Activated CD4-positive, alpha-beta T cell treated with anti-CD3 and anti-CD28 coated beads, Interleukin-2, amount 10 ng/mL, durations not matched to agents 24 days and 14 days (primary cell): ENCODE measurements around the gene HSPB9. TPM values are rescaled to one million over a fixed set of nuclear protein-coding genes. Genes with fewer than 3 reads are reported as not detected.
"Not testable (repeated sequence)": the region's sequence is repeated elsewhere in the genome, so short reads cannot be mapped to it uniquely, and the experiment has no call there.

Experiments
- DNase-seq: peaks from one replicate; pipeline ENCODE4 v3.0.0; 2022
- H3K27ac Mint-ChIP-seq: one replicate; pipeline ENCODE4 v1.8.0; 2022; ENCODE audit warnings: mild to moderate bottlenecking, mixed read lengths
- H3K27me3 Mint-ChIP-seq: one replicate; pipeline ENCODE4 v1.8.0; 2022; ENCODE audit warnings: mixed read lengths
- H3K36me3 Mint-ChIP-seq: one replicate; pipeline ENCODE4 v1.8.0; 2022; ENCODE audit warnings: low read depth, mild to moderate bottlenecking, mixed read lengths
- H3K4me1 Mint-ChIP-seq: one replicate; pipeline ENCODE4 v1.8.0; 2021; ENCODE audit warnings: mixed read lengths
- H3K4me3 Mint-ChIP-seq: one replicate; pipeline ENCODE4 v1.8.0; 2022; ENCODE audit warnings: mild to moderate bottlenecking, moderate library complexity, mixed read lengths
- H3K9me3 Mint-ChIP-seq: one replicate; pipeline ENCODE4 v1.8.0; 2021; ENCODE audit warnings: mixed read lengths
- intact Hi-C: fragments of 100-400 bp; cut with micrococcal nuclease; formaldehyde crosslinking; loops from one replicate; pipeline ENCODE4 v1.15.1; 2023
- total RNA-seq: library from RNA; stranded (reverse); gene quantifications from 2 replicates; pipeline ENCODE4 v1.2.3, GENCODE V29; 2022

Gene HSPB9
- total RNA-seq, 1 donor from 2014 or later, result not detected

DNA sequence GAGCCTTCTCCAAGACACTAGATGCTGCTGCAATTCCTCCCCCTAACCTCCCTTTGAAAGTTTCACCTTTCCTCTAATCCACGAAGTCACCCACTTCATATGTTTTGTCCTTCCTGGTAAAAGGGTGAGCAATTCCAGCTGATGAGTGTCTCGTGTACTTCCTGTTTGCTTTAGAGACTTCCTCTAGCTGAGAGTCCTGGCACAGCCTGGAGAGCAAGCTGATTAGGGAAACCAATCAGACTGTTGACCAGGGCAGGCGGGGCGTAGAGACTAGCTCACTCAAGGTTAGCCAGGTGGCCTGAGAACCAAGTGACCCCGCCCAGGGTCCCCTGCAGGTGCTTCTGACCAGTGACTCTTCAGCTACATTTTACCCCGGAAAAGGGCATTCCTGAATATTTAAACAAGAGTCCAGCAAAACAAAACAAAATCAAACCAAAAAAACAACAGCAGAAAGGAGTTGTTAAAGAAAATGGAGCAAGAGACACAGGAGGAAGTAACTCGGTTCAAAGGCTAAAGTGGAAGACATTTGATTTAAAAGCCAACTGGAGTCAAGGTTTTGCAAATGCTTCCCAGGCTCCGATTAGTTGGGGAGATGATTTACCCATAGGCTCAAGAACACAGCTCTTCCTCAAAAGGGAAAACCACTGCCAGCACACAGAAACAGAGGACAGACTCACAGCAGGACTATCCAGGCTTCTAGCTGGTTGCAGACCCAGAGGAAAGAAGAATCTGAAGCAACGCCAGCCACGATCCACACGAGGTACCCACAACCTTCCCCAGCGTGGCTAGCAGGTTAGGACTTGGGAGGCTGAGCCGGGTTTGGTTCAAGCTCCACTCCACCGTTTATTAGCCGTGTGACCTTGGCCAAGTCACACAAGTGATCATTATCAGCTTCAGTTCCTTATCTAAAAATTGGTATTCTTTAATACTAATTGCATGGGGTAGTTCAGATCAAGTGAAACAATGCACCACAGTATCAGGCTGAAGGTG lies 13.4 kb downstream of the HSPB9 start:
- no peaks in the 10 kb centered on the region for H3K27me3 Mint-ChIP-seq
- H3K4me1 Mint-ChIP-seq, result peaks cover 46% of the 10 kb centered on the region
- H3K27ac Mint-ChIP-seq, result peak overlapping the region; percentile 78
- no peaks in the 10 kb centered on the region for H3K9me3 Mint-ChIP-seq
- peaks cover 17% of the 10 kb centered on the region for H3K36me3 Mint-ChIP-seq
- H3K4me3 Mint-ChIP-seq, result peak overlapping the region; percentile 46
- no peak for DNase-seq
- intact Hi-C loops, result no loop called here

DNA sequence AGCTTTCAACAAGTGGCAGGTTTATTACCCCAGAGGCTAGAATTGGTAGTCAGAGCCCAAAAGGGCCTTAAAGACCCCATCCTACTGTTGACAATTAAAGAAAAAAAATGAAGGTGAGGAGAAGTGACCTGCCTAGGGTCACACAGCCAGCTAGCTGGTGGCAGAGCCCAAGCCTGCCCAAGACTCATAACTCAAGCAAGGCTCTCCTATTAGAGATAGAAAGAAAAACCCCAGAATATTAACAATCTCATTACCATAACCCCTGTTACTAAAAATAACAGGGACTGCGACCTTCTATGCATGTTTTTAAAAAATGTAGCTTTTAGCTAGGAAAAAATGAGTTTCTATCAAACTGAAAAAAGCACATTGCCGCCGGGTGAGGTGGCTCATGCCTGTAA lies 14.0 kb downstream of the HSPB9 start:
- Mint-ChIP-seq H3K4me3 (no peak overlapping the region), H3K4me1 (peaks cover 45% of the 10 kb centered on the region), H3K36me3 (peaks cover 21% of the 10 kb centered on the region), H3K9me3 (no peaks in the 10 kb centered on the region), H3K27me3 (no peaks in the 10 kb centered on the region), H3K27ac (peak overlapping the region; percentile 57)
- DNase-seq, result no peak
- intact Hi-C loops, result no loop called here

DNA sequence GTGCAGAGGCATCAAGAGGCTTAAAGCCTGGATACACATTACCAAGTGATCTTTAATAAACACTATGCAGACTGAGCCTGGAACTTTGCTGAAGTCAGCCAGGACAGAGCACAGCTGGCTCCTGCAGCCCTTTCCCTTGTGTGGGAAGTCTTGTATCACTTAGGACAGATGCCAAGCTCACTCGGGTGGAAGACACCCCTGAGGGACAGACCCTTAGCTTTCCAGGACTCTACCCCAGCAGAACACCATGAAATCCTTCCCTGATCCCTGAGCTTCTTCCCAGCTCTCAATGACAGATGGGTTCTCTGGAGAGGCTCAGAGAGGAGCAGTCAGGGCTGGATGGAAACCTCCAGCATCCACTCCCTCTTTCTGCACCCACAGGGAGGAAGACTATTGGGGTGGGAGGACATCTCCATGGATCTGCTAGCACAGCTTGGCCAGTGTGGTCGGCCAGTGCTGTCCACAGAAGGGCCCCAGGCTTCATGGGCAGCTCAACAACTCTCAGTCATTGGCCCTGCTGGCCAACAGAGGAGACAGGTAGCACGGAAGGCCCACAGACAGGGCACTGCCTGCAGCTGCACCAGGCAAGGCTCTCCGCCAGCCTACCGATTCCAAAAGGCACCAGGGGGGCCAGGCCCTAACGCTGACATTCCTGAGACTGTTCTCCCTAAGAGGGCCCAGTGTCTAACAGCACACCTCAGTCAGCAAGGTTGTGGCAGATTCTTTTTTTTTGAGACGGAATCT lies 16.3 kb downstream of the HSPB9 start:
- Mint-ChIP-seq H3K4me1 (peaks cover 34% of the 10 kb centered on the region), H3K27me3 (no peaks in the 10 kb centered on the region), H3K36me3 (peaks cover 30% of the 10 kb centered on the region), H3K9me3 (no peaks in the 10 kb centered on the region), H3K4me3 (no peak overlapping the region), H3K27ac (no peak overlapping the region)
- intact Hi-C loops, result no loop called here
- no peak for DNase-seq

DNA sequence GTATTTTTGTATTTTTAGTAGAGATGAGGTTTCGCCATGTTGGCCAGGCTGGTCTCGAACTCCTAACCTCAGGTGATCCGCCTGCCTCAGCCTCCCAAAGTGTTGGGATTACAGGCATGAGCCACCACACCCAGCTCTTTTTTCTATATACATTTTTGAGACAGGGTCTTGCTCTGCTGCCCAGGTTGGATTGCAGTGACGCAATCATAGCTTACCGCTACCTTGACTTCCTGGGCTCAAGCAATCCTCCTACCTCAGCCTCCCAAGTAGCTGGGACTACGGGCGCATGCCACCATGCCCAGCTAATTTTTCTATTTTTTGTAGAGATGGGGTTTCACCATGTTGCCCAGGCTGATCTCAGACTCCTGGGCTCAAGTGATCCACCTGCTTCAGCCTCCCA lies 18.1 kb downstream of the HSPB9 start:
- DNase-seq, H3K9me3 Mint-ChIP-seq, H3K4me3 Mint-ChIP-seq, H3K27me3 Mint-ChIP-seq, intact Hi-C loops, H3K27ac Mint-ChIP-seq: not testable (repeated sequence)
- Mint-ChIP-seq H3K4me1 (peaks cover 24% of the 10 kb centered on the region), H3K36me3 (peaks cover 27% of the 10 kb centered on the region)

DNA sequence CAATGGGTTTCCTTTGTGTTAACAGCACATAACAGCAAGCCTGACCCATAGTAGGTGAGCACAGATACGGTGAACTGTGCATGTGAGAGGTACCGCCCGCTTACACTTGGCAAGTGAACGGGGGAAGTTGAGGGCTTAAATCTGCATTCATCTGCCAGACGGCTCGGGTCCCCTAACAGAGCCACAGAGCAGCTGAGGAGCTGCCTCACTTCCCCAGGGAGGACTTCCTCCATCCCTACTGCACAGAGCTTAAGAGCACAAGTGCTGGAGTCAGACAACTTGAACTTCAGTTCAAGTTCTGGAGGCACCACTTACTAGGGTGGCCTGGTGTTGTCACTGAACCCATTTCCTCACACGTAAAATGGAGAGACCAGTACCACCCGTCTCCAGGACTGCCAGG lies 18.8 kb downstream of the HSPB9 start:
- peaks cover 29% of the 10 kb centered on the region for H3K36me3 Mint-ChIP-seq
- peaks cover 17% of the 10 kb centered on the region for H3K4me1 Mint-ChIP-seq
- H3K4me3 Mint-ChIP-seq, result no peak overlapping the region
- H3K9me3 Mint-ChIP-seq, result no peaks in the 10 kb centered on the region
- H3K27me3 Mint-ChIP-seq, result no peaks in the 10 kb centered on the region
- DNase-seq, result no peak
- H3K27ac Mint-ChIP-seq, result no peak overlapping the region
- intact Hi-C loops, result no loop called here

DNA sequence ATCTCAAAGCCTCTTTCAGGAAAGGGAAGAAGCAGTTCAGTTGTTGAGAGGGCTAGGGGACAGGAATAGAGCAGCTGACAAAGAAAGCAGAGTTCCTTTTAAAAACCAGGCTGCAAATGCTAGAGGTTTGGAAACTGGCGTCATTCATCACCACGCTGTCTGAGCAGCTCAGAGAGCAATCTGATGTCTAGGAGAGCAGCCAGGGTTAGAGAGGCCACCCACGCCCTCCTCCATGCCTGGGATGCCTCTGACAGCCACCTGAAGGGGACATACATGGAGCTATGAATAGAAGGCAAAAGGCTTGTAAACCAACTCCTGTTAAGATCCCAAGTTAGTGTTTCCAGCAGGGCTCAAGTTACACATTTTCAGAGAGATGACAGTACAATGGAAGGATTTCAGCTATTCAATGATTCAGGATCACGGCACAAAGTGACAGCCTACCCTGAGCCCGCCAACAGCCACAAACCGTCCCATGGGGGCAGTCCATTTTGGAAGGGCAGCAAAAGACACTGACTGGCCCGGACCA lies 19.8 kb downstream of the HSPB9 start:
- intact Hi-C loops, result no loop called here
- H3K4me1 Mint-ChIP-seq, result peaks cover 17% of the 10 kb centered on the region
- no peaks in the 10 kb centered on the region for H3K9me3 Mint-ChIP-seq
- H3K27me3 Mint-ChIP-seq, result no peaks in the 10 kb centered on the region
- H3K27ac Mint-ChIP-seq, result no peak overlapping the region
- H3K4me3 Mint-ChIP-seq, result no peak overlapping the region
- no peak for DNase-seq
- H3K36me3 Mint-ChIP-seq, result peaks cover 29% of the 10 kb centered on the region

DNA sequence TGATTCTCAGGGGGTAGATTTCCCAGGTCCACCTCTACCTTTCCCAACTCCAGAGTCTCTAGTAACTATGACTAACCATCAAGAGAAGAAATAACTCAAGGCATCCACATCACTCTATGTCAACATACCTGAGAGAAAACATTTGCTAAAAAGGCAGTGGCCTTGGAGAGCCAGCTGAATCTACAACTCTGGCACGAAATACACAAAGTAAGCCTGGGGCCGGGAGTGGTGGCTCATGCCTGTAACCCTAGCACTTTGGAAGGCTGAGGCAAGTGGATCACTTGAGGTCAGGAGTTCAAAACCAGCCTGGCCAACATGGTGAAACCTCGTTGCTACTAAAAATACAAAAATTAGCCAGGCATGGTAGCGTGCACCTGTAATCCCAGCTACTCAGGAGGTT lies 20.5 kb downstream of the HSPB9 start:
- H3K9me3 Mint-ChIP-seq, H3K4me3 Mint-ChIP-seq, intact Hi-C loops, DNase-seq, H3K27me3 Mint-ChIP-seq: not testable (repeated sequence)
- H3K4me1 Mint-ChIP-seq, result peaks cover 17% of the 10 kb centered on the region
- H3K36me3 Mint-ChIP-seq, result peaks cover 31% of the 10 kb centered on the region
- H3K27ac Mint-ChIP-seq, result peak overlapping the region; percentile 3

DNA sequence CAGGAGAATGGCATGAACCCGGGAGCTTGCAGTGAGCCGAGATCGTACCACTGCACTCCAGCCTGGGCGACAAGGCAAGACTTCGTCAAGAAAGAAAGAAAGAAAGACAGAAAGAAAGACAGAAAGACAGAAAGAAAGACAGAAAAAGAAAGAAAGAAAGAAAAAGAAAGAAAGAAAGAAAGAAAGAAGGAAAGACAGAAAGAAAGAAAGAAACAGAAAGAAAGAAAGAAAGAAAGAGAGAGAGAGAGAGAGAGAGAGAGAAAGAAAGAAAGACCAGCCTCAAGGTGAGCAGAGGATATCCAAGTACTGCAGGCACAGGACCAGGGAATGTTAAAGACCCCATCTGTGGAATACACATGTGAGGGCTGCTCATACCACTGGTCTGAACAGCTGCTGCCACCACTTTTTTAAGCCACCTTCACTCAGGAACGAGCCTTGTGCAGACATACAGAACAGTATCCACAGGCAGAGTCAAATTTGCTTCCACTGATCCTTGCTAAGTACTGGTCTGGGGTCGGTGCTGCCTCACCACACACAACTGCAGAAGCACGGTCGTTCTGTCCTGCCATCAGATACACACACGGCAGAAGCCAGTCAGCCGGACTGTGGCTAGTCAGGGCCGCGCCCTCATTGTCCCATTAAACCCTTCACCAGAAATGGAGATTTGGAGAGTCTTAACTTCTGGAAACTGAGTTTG lies 24.5 kb downstream of the HSPB9 start:
- Mint-ChIP-seq H3K36me3 (peaks cover 31% of the 10 kb centered on the region), H3K27ac (no peak overlapping the region), H3K4me1 (peaks cover 18% of the 10 kb centered on the region), H3K4me3 (no peak overlapping the region), H3K27me3 (no peaks in the 10 kb centered on the region), H3K9me3 (no peaks in the 10 kb centered on the region)
- intact Hi-C loops, result no loop called here
- no peak for DNase-seq

DNA sequence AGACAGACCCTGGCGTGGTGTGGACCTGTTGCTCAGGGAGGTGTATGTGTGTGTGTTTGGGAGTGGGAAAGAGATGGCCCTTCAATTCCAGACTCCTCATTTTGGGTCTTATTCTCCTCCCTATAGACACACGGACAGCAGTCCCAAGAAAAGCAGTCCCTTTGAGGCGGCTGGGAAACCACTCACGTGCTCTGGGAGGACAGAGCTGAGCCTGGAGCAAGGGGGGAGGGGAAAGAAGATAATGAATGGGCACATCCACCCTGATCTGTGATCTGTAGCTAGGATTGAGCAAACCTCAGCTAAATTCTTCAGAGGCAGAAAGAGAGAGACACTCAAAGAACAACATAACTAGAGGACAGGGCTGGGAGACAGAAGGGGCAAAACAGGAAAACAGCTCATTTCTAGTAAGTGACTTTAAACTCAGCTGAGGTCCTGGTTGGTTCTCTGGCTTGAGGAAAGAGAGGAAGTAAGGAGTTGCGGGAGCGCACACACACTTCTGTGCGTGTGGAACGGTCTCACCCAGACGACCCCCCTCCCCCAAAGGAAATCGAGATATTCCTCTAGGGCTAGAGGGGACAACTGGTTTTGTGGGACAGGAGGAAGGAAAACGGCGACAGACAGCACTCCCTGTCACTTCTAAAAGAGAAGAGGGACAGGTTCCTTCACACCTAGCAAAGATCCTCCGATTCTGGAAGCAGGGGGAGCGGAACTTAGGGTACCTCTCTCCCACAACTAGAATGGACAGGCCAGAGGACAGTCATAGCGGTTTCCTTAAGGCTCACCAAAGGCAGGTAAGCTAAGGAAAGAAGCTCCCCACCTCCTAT lies 31.5 kb downstream of the HSPB9 start:
- no peaks in the 10 kb centered on the region for H3K27me3 Mint-ChIP-seq
- peaks cover 32% of the 10 kb centered on the region for H3K4me1 Mint-ChIP-seq
- H3K27ac Mint-ChIP-seq, result peak overlapping the region; percentile 57
- peak overlapping the region; percentile 84 for H3K4me3 Mint-ChIP-seq
- DNase-seq, result peak; percentile 69
- intact Hi-C loops, result loop anchor here (2.0 kb wide), 2 partner anchors 41 to 137 kb away; partner anchors contain the start of genes DHX58 and DNAJC7
- H3K9me3 Mint-ChIP-seq, result no peaks in the 10 kb centered on the region
- peaks cover 11% of the 10 kb centered on the region for H3K36me3 Mint-ChIP-seq

DNA sequence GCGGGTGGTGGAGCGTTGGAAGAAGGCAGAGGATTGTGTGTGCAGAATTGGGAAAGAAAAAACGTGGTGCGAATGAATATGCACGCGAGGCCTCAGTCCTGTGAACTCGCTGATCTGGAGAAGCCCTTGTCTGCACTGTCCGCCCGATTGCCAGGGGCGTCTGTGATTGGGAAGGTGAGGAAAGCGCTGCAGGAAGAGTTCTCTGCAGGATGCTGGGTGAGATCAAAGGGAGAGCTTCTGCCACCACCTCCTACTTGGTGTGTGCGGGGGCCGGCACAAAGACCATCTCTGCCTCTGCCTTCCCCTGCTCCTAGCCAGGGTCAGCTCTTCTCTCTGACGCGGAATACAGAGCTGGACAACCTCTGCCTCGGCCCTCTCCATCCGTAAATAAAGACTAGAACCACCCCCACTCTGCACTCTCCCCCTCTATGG lies 33.0 kb downstream of the HSPB9 start:
- DNase-seq, result no peak
- H3K27ac Mint-ChIP-seq, result peak overlapping the region; percentile 77

DNA sequence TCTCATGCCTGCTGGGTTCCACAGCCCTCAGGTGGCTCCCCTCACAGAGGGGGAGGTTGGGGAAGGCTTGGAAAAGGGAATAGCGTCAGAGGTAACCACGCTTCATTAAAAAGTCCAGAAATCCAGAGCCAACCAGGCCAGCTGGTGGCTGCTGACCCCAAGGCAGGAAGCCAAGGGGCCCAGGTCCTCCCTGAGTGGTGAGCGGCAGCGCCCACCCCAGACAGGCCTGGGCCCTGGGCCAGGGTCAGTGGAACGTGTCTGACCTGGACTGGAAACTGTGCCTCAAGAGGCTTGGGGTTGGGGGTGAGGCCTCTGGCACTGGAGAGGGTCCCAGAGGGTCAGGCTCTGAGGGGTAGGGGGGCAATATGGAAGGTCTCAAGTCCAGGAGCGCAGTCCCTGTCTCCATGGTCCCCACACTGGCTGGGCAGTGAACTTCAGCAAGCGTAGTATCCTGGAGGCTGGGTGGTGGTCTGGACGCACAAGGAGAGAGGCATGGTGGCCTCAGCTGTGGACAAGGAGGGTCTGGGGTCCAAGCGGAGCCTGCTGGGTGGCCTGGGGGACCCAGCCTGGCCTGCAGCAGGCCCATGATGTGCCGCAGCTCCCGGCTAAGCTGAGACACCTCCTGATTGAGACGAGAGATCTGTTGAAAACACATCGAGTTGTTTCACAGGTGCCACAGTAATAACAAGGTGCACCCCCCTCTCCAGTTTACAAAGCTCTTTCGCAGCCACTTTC lies 37.4 kb downstream of the HSPB9 start:
- H3K4me1 Mint-ChIP-seq, result peaks cover 12% of the 10 kb centered on the region
- no peaks in the 10 kb centered on the region for H3K9me3 Mint-ChIP-seq
- DNase-seq, result no peak
- intact Hi-C loops, result no loop called here
- peak overlapping the region; percentile 25 for H3K27ac Mint-ChIP-seq
- peaks cover under 1% of the 10 kb centered on the region for H3K36me3 Mint-ChIP-seq
- no peaks in the 10 kb centered on the region for H3K27me3 Mint-ChIP-seq
- H3K4me3 Mint-ChIP-seq, result no peak overlapping the region

More for the DNA sequence above, 33.0 kb downstream of the HSPB9 start:
- Mint-ChIP-seq H3K36me3 (peaks cover 11% of the 10 kb centered on the region), H3K4me3 (peak overlapping the region; percentile 84), H3K27me3 (no peaks in the 10 kb centered on the region), H3K4me1 (peaks cover 32% of the 10 kb centered on the region), H3K9me3 (no peaks in the 10 kb centered on the region)
- intact Hi-C loops, result loop anchor here (1.0 to 2.0 kb wide), 7 partner anchors 26 to 236 kb away; partner anchors contain the start of genes CNP, DHX58, DNAJC7 and GHDC

DNA sequence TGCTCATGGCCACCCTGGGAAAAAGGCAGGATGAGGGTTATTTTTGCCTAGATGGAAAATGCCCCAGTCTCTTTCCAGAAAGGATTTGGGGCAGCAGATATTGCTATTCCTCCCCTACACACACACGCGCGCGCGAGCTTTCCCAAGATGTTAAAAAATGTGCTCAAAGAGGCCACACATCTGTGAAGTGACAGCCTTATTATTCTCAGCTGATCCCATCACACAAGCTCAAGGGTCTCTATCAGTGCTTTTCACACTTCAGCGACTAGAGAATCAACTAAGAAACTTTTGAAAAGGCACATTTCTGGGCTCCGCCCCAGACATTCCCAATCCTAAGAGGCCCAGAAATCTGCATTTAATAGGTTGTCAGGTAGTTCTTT lies 37.9 kb downstream of the HSPB9 start:
- H3K9me3 Mint-ChIP-seq, result no peaks in the 10 kb centered on the region
- peaks cover 9% of the 10 kb centered on the region for H3K4me1 Mint-ChIP-seq
- H3K27ac Mint-ChIP-seq, result no peak overlapping the region
- no peak for DNase-seq
- H3K4me3 Mint-ChIP-seq, result no peak overlapping the region
- intact Hi-C loops, result no loop called here
- H3K36me3 Mint-ChIP-seq, result no peaks in the 10 kb centered on the region
- no peaks in the 10 kb centered on the region for H3K27me3 Mint-ChIP-seq
